Stimulated activated CD4-positive, alpha-beta T cell treated with anti-CD3 and anti-CD28 coated beads, Interleukin-4, amount 100 ng/mL, for 48 hours (primary cell): ENCODE data around the gene VPS39.
"Not testable (repeated sequence)": the region's sequence is repeated elsewhere in the genome, so short reads cannot be mapped to it uniquely, and the experiment has no call there.

Experiments used
- DNase-seq, 2 donors: peaks; one replicate each; pipeline ENCODE4 v3.0.0-alpha.2; 2020; ENCODE audit warnings: low read depth in 2 of 2

Gene VPS39, protein sequence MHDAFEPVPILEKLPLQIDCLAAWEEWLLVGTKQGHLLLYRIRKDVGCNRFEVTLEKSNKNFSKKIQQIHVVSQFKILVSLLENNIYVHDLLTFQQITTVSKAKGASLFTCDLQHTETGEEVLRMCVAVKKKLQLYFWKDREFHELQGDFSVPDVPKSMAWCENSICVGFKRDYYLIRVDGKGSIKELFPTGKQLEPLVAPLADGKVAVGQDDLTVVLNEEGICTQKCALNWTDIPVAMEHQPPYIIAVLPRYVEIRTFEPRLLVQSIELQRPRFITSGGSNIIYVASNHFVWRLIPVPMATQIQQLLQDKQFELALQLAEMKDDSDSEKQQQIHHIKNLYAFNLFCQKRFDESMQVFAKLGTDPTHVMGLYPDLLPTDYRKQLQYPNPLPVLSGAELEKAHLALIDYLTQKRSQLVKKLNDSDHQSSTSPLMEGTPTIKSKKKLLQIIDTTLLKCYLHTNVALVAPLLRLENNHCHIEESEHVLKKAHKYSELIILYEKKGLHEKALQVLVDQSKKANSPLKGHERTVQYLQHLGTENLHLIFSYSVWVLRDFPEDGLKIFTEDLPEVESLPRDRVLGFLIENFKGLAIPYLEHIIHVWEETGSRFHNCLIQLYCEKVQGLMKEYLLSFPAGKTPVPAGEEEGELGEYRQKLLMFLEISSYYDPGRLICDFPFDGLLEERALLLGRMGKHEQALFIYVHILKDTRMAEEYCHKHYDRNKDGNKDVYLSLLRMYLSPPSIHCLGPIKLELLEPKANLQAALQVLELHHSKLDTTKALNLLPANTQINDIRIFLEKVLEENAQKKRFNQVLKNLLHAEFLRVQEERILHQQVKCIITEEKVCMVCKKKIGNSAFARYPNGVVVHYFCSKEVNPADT

GRCh38 chr15:42207674-42208579 lies at the start of gene VPS39:
VPS39 (minus strand) TSS chr15:42208304; CDS start chr15:42208153, 151 bp downstream.
- peak; percentile 68 to 80 for DNase-seq

- DNase-seq, result no peak
Observed at GRCh38 chr15:42253300-42253699, 45.2 kb upstream of the VPS39 start.

GRCh38 chr15:42240823-42241222 lies 32.7 kb upstream of the VPS39 start:
- DNase-seq, result no peak

GRCh38 chr15:42239528-42240182 lies 31.6 kb upstream of the VPS39 start:
- DNase-seq, result no peak

GRCh38 chr15:42233107-42233506 lies 25.0 kb upstream of the VPS39 start:
- DNase-seq, result no peak

DNA sequence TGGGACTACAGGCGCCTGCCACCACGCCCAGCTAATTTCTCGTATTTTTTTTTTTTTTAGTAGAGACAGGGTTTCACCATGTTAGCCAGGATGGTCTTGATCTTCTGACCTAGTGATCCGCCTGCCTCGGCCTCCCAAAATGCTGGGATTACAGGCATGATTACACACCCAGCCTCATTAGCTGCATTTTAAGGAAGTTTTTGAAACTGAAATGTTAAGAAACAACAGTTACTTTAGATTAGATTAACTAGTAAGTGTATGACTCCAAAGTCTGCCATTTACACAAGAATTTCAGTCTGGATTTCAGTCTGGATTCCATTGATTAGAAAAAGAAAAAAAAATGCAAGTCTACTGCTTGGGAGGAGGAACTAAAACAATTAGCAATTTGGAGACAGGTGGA lies 24.5 kb upstream of the VPS39 start:
- no peak for DNase-seq

DNA sequence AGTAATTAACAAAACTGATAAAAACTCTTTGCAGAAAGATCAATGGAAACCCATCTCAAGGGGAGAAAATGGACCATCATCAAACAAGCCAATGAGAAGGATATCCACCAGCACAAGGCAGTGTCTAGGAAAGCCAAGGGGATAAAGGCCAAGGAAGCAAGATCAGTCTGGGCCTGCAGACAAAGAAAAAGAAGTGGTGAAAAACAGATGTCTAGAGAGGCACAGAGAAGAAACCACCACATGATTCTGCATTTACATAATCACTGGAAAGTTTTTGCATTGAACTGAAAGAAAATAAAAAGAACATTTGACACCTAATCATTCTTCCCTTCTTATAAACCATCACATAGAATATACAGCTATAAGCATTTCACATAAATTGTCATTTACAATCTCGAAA lies 23.0 kb upstream of the VPS39 start:
- no peak for DNase-seq

DNA sequence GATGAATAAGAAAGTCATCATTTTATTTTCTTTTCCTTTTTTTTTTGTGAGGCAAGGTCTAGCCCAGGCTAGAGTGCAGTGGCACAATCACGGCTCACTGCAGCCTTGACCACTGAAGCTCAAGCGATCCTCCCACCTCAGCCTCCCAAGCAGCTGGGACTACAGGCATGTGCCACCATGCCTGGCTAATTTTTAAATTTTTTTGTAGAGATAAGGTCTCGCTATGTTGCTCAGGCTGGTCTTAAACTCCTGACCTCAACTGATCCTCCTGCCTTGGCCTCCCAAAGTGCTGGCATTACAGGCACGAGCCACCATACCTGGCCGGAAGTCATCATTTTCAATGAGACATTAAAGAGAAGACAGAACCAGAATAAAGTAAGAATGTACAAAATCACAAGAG lies 20.9 kb upstream of the VPS39 start:
- DNase-seq, result not testable (repeated sequence)

GRCh38 chr15:42228036-42228435 lies 19.9 kb upstream of the VPS39 start:
- no peak for DNase-seq

DNA sequence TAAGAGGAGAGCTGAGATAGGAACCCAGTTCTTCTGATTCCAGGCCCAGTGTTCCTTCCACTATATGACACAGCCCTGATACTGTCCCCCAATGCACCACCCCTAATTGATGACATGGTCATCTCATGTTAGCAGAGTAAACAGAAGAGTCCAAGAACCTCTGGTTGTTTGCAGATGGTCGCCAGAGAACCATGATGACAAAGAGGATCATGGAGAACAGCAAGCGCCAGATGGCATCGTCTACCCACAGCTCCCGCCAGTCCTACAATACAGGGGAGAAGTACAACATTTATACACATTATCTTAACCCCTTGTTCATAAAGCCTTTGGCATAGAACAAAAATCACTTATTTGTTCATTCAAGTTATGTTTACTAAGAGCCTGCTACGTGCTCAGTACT lies 18.5 kb upstream of the VPS39 start:
- DNase-seq, result no peak

- DNase-seq, result no peak
Observed at GRCh38 chr15:42220216-42220615, 12.1 kb upstream of the VPS39 start.

DNA sequence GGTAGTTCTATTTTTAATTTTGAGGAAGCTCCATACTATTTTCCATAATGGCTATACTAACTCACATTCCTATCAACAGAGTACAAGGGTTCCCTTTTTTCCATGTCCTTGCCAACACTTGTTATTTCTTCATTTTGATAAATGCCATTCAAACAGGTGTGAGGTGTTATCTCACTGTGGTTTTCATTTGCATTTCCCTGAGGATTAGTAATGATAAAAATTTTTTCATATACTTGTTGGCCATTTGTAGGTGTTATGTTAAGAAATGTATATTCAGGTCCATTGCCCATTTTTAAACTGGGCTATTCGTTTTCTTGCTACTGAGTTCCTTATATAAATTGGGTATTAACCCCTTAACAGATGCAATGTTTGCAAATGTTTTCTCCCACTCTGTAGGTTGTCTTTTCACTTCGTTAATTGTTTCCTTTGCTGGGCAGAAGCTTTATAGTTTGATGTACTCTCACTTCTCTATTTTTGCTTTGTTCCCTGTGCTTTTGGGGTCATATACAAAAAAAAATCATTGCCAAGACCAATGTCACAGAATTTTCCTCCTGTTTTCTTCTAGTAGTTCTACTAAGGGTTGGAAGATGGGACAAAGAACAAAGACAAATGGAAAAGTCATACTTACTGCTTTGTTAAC lies 11.0 kb upstream of the VPS39 start:
- no peak for DNase-seq

DNA sequence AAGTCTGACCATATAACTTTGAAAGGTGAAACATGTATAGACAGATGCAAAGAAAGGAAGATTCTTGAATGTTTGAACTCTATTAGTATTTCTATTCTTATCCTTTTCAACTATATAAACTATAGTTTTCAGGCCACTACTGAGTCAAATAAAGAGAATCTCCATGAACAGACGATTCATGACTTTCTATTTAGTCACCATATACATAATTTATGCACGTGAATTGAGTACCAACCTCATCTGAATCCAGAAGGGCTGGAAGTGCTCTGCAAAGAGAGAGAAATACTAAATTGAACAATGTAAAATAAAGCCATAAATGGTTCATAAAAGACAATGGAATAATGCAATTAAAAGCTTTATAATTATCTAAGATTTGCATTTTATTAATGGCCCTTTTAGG lies 9.5 kb upstream of the VPS39 start:
- DNase-seq, result no peak

DNA sequence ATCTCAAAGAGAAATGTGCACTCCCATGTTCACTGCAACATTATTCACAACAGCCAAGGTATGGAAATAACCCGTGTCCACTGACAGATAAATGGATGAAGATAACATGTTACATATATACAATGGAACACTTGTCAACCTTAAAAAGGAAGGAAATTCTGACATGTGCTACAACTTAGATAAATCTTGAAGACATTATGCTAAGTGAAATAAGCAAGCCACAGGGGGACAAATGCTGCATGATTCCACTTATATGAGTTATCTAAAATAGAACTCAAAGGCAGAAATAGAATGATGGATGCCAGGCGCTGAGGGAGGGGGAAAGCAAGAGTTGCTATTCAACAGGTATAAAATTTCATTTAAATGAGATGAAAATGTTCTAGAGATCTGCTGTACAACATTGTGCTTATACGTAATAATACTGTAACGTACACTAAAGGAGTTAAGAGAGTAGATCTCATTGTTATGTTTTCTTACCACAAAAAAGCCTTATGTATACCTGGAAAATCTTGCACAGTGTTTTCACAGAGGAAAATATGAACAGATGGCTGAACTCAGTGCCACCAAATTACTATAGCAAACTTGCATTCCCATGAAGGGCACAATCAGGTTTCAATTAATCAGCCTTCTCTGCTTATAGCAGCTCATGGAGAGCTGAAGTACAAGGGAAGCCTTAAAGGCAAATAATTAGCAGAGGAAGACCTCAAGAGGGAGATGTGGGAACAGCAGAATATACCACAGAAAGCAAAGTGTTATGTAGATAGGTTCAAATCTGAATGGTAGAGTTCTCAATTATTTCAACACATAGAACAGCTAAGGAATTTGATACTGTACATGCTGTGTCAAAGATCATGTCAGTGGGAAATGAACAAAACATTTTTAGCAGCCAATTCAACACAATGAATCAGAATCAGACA lies 8.1 kb upstream of the VPS39 start:
- DNase-seq, result no peak

GRCh38 chr15:42214600-42214999 lies 6.5 kb upstream of the VPS39 start:
- no peak for DNase-seq

DNA sequence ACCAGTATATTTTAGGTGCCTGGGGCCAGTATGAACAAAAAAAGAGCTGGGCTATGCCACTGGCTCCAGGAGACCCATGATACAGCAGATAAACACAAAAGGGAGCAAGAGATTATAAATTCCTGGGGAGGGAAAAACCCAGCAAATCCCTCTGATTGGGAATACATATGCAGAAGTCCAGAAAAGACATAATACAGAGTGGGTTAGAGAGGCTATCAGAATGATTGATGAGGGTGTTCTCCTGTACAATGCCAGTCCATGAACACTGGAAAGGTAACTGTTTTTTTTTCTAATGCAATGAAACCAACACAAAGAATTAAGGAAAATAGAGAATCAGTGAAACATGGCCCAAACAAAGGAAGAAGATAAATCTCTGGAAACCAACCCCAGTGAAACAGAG lies 5.4 kb upstream of the VPS39 start:
- no peak for DNase-seq

DNA sequence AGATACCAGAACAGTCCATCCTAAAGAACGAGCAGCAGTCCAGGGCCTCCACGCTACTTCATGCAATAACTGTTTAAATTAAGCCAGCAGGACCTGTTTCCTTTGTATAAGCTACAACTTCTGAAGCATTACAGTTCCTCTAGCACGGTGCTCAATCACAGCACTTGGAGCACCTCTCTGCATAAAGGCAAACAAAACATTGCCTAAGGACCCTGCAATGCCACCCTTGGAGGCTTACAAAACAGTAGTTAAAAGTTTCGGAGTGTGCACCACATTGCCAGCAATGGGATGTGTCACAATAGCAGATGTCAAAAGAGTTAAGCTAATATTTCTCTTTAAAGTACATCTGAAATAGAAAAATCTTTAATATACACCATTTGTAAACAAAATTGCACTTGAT lies 2.6 kb upstream of the VPS39 start:
- no peak for DNase-seq

DNA sequence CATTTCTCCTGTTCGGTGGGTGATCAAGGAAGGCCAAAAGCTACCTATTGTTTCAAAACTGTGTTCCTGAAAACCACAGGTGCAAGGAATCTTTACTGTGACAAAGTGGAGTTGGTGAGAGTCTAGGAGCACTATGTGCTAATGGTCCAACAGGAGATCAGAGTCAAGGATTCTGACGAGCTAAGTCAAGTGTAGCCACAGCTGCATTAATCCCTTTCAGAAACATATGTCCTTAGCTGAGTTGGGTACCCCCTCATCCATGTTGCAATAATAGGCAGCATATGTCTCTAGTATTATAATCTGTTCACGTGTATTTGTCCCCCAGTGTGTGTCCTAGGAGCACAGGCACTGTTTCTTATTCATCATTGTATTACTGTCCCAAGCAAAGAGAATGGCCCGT lies 1.7 kb downstream of the VPS39 start:
- no peak for DNase-seq

DNA sequence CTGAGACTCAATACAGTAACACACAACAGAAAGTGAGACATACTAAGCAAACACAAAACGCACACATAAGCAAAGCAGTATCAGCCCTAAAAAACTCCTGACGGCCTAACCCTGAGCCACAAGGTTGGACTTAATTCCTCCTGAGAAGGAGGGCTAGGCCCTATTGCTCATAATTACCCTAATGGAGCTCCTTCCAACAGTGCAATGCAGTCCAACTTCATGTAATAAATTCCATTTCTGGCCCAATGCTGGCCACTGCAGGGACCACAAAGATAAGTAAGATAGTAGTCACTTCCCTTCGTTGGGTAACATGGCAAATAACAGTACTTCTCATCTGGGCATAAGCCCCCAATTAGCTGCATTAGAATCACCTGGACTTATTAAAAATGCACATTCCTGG lies 4.2 kb downstream of the VPS39 start:
- DNase-seq, result no peak

DNA sequence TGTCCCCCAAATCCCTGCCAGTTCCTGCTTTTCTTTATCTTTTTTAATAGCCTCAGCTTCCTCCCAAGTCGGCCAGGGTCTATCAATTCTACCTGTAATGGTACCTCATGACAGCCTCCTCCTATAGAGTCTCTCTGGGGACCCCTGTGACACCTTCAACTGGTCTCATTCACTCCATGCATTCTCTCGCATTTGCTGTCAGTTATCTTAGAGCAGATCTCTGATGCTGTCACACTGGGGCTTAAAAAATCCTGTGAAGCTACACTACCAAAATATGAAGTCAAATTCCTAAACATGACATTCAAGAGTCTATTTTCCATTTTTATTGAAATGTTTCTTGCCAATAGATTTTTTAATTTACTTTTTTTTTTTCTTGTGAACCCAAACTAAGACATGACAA lies 5.5 kb downstream of the VPS39 start:
- no peak for DNase-seq
